Loucy (cell line): ENCODE data around the gene IP6K2.

Experiments used
- H2AFZ ChIP-seq: fragments of 200-600 bp; sonication (generic); 2 replicates; pipeline ENCODE4 v1.6.0; 2016; ENCODE audit warnings: antibody characterized with exemption, mild to moderate bottlenecking, low read length, moderate library complexity
- H3F3A ChIP-seq: fragments of 200-600 bp; 2 replicates; pipeline ENCODE4 v1.6.0; 2016; ENCODE audit warnings: antibody characterized with exemption, low read depth, mild to moderate bottlenecking
- H3K27me3 ChIP-seq: fragments of 200-600 bp; sonication (generic); 2 replicates; pipeline ENCODE4 v1.6.1; 2014; ENCODE audit warnings: low read length, mild to moderate bottlenecking; ENCODE audit not compliant: insufficient read depth, poor library complexity, severe bottlenecking
- H3K36me3 ChIP-seq: fragments of 200-600 bp; sonication (generic); 2 replicates; pipeline ENCODE4 v1.6.1; 2016; ENCODE audit warnings: low read length; ENCODE audit not compliant: insufficient read depth
- H3K4me1 ChIP-seq: fragments of 200-600 bp; sonication (generic); 2 replicates; pipeline ENCODE4 v1.5.1; 2014; ENCODE audit warnings: low read length, mild to moderate bottlenecking; ENCODE audit not compliant: insufficient read depth, poor library complexity, severe bottlenecking
- H3K4me2 ChIP-seq: fragments of 200-600 bp; sonication (generic); 2 replicates; pipeline ENCODE4 v1.6.0; 2014; ENCODE audit warnings: antibody characterized with exemption, low read length, low read depth, mild to moderate bottlenecking; ENCODE audit not compliant: poor library complexity, severe bottlenecking
- H3K4me3 ChIP-seq: fragments of 200-600 bp; sonication (generic); 2 replicates; pipeline ENCODE4 v1.5.1; 2014; ENCODE audit warnings: low read length, mild to moderate bottlenecking, mixed read lengths; ENCODE audit not compliant: poor library complexity, severe bottlenecking
- H3K79me2 ChIP-seq: fragments of 200-600 bp; sonication (generic); 2 replicates; pipeline ENCODE4 v1.6.1; 2014; ENCODE audit warnings: low read length; ENCODE audit not compliant: insufficient read depth
- H3K9ac ChIP-seq: fragments of 200-600 bp; sonication (generic); 2 replicates; pipeline ENCODE4 v1.6.0; 2014; ENCODE audit warnings: mild to moderate bottlenecking, low read depth, low read length, moderate library complexity; ENCODE audit not compliant: poor library complexity, severe bottlenecking
- H3K9me2 ChIP-seq: fragments of 200-600 bp; sonication (generic); replicated peaks from 2 replicates; pipeline ENCODE4 v1.6.1; 2016; ENCODE audit warnings: low read depth, low read length, mixed read lengths
- H3K9me3 ChIP-seq: fragments of 200-600 bp; sonication (generic); 2 replicates; pipeline ENCODE4 v1.6.1; 2014; ENCODE audit warnings: mild to moderate bottlenecking, antibody characterized with exemption, low read length, low read depth; ENCODE audit not compliant: insufficient read depth
- H4K20me1 ChIP-seq: fragments of 200-600 bp; sonication (generic); 2 replicates; pipeline ENCODE4 v1.6.0; 2014; ENCODE audit warnings: antibody characterized with exemption, low read length, mild to moderate bottlenecking; ENCODE audit not compliant: insufficient read depth, poor library complexity, severe bottlenecking
- EZH2phosphoT487 ChIP-seq: fragments of 200-600 bp; IDR thresholded peaks from 2 replicates; pipeline ENCODE4 v1.6.1; 2018; ENCODE audit warnings: antibody characterized with exemption, mild to moderate bottlenecking, moderate library complexity, borderline replicate concordance
- TF ChIP-seq, protein P1 (sequence below): fragments of 200-600 bp; sonication (generic); conservative IDR thresholded peaks from 2 replicates; pipeline ENCODE4 v1.5.1; 2014; ENCODE audit warnings: mild to moderate bottlenecking, antibody characterized with exemption, low read length

IP6K2 gene

GRCh38 chr3:48702320-48702920 is 14.6 kb downstream of the IP6K2 start:
- Histone ChIP-seq H3K27me3 (no peaks in the 10 kb centered on the region), H4K20me1 (peaks cover 90% of the 10 kb centered on the region), H3K4me2 (no peak overlapping the region), H3F3A (no peaks in the 10 kb centered on the region), H3K4me3 (no peak overlapping the region), H3K9ac (no peak overlapping the region), H3K9me3 (no peaks in the 10 kb centered on the region), H3K4me1 (peaks cover 2% of the 10 kb centered on the region), H2AFZ (no peak overlapping the region), H3K36me3 (peaks cover 52% of the 10 kb centered on the region; the same call in 1 of the 2 replicates), H3K79me2 (peaks cover 98% of the 10 kb centered on the region), H3K9me2 (no peaks in the 10 kb centered on the region)
- TF ChIP-seq, protein P1, sequence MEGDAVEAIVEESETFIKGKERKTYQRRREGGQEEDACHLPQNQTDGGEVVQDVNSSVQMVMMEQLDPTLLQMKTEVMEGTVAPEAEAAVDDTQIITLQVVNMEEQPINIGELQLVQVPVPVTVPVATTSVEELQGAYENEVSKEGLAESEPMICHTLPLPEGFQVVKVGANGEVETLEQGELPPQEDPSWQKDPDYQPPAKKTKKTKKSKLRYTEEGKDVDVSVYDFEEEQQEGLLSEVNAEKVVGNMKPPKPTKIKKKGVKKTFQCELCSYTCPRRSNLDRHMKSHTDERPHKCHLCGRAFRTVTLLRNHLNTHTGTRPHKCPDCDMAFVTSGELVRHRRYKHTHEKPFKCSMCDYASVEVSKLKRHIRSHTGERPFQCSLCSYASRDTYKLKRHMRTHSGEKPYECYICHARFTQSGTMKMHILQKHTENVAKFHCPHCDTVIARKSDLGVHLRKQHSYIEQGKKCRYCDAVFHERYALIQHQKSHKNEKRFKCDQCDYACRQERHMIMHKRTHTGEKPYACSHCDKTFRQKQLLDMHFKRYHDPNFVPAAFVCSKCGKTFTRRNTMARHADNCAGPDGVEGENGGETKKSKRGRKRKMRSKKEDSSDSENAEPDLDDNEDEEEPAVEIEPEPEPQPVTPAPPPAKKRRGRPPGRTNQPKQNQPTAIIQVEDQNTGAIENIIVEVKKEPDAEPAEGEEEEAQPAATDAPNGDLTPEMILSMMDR: no peak
- TF ChIP-seq EZH2phosphoT487: no peak

- H3K9me3 ChIP-seq: no peaks in the 10 kb centered on the region
- peaks cover 98% of the 10 kb centered on the region for H3K79me2 ChIP-seq
- no peaks in the 10 kb centered on the region for H3K4me1 ChIP-seq
- peaks cover 88% of the 10 kb centered on the region for H4K20me1 ChIP-seq
- H3K27me3 ChIP-seq: no peaks in the 10 kb centered on the region
- H3K36me3 ChIP-seq: peaks cover 50% of the 10 kb centered on the region; the same call in 1 of the 2 replicates
- TF ChIP-seq, protein P1: no peak
- TF ChIP-seq EZH2phosphoT487: no peak
- H3F3A ChIP-seq: no peaks in the 10 kb centered on the region
- H3K4me3 ChIP-seq: no peak overlapping the region
- no peaks in the 10 kb centered on the region for H3K9me2 ChIP-seq
- no peak overlapping the region for H2AFZ ChIP-seq
- H3K4me2 ChIP-seq: no peak overlapping the region
- H3K9ac ChIP-seq: no peak overlapping the region
Measured at GRCh38 chr3:48700731-48701405, 16.2 kb downstream of the IP6K2 start.

DNA sequence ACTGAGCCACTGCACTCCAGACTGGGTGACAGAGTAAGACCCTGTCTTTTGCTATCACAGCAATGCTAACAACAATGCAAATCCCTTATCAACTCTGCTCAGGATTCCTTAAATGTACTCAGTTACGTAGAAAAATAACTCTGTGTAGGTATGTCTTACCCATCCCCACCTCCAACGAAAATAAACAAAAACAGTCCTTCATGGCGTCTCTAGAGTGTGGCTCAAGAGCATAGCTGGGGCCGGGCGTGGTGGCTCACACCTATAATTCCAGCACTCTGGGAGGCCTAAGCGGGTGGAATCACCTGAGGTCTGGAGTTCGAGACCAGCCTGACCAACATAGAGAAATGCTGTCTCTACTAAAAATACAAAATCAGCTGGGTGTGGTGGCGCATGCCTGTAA is 18.1 kb downstream of the IP6K2 start:
- no peak overlapping the region for H2AFZ ChIP-seq
- H3K4me2 ChIP-seq: no peak overlapping the region
- H3K9me2 ChIP-seq: no peaks in the 10 kb centered on the region
- H3K9ac ChIP-seq: no peak overlapping the region
- H3K4me1 ChIP-seq: no peaks in the 10 kb centered on the region
- peaks cover 67% of the 10 kb centered on the region; the same call in 1 of the 2 replicates for H3K36me3 ChIP-seq
- no peak for TF ChIP-seq EZH2phosphoT487
- TF ChIP-seq, protein P1: no peak
- H3K4me3 ChIP-seq: no peak overlapping the region
- H3F3A ChIP-seq: no peaks in the 10 kb centered on the region
- no peaks in the 10 kb centered on the region for H3K9me3 ChIP-seq
- no peaks in the 10 kb centered on the region for H3K27me3 ChIP-seq
- H3K79me2 ChIP-seq: peaks cover 97% of the 10 kb centered on the region
- H4K20me1 ChIP-seq: peaks cover 90% of the 10 kb centered on the region
